PC-3 (cell line): ENCODE results near the gene PLA2G2F. TPM values are rescaled to one million over a fixed set of nuclear protein-coding genes. Genes with fewer than 3 reads are reported as not detected.

Experiments
- ATAC-seq: fragments of 200-7000 bp; cut with Tn5 transposase; 2 replicates; pipeline ENCODE4 v1.9.1; 2020; ENCODE audit warnings: mild to moderate bottlenecking, moderate library complexity
- BruUV-seq: library from RNA; stranded (reverse); fragments of 400-500 nt; replicated peaks from 2 replicates; lab custom pipeline; 2021; lab: Mats Ljungman, UMichigan
- CTCF ChIA-PET: fragments of 300-600 bp; sonication (Branson Sonifier 250); formaldehyde crosslinking; loops from one replicate; lab custom pipeline; 2022; ENCODE audit warnings: antibody characterized with exemption; lab: Charles Lee
- POLR2A ChIA-PET: fragments of 300-600 bp; sonication (Branson Sonifier 250); formaldehyde crosslinking; loops from one replicate; lab custom pipeline; 2022; ENCODE audit warnings: antibody characterized with exemption; ENCODE audit not compliant: unreplicated experiment; lab: Charles Lee
- DNase-seq: peaks from one replicate; pipeline ENCODE4 v3.0.0-alpha.2; 2015
- H2AFZ ChIP-seq: fragments of 300-600 bp; sonication (generic); 2 replicates; pipeline ENCODE4 v1.6.0; 2016; ENCODE audit warnings: antibody characterized with exemption, low read length
- H3F3A ChIP-seq: fragments of 300-600 bp; sonication (generic); one replicate; pipeline ENCODE4 v1.6.0; 2017; ENCODE audit warnings: antibody characterized with exemption, low read length, control low read depth, mild to moderate bottlenecking; ENCODE audit not compliant: unreplicated experiment
- H3K27ac ChIP-seq: fragments of 300-600 bp; sonication (generic); 2 replicates; pipeline ENCODE4 v1.5.1; 2016; ENCODE audit warnings: mild to moderate bottlenecking, low read length
- H3K27me3 ChIP-seq: fragments of 300-600 bp; sonication (generic); 2 replicates; pipeline ENCODE4 v1.6.1; 2016; ENCODE audit warnings: low read length, mixed read lengths
- H3K36me3 ChIP-seq: fragments of 300-600 bp; sonication (generic); 2 replicates; pipeline ENCODE4 v1.6.1; 2016; ENCODE audit warnings: low read depth, mixed run types, low read length, mixed read lengths
- H3K4me1 ChIP-seq: fragments of 300-600 bp; sonication (generic); 2 replicates; pipeline ENCODE4 v1.5.1; 2016; ENCODE audit warnings: low read length; ENCODE audit not compliant: insufficient read depth
- H3K4me2 ChIP-seq: fragments of 300-600 bp; sonication (generic); 2 replicates; pipeline ENCODE4 v1.6.0; 2016; ENCODE audit warnings: low read length
- H3K4me3 ChIP-seq: fragments of 300-600 bp; sonication (generic); 2 replicates; pipeline ENCODE4 v1.5.1; 2016; ENCODE audit warnings: mild to moderate bottlenecking, low read length, mixed read lengths
- H3K79me2 ChIP-seq: fragments of 300-600 bp; sonication (generic); 2 replicates; pipeline ENCODE4 v1.6.1; 2017; ENCODE audit warnings: low read length, mixed read lengths
- H3K9ac ChIP-seq: fragments of 300-600 bp; sonication (generic); 2 replicates; pipeline ENCODE4 v1.6.0; 2016; ENCODE audit warnings: mild to moderate bottlenecking, low read length
- H3K9me2 ChIP-seq: fragments of 300-600 bp; sonication (generic); replicated peaks from 2 replicates; pipeline ENCODE4 v1.6.1; 2016; ENCODE audit warnings: mixed run types, low read length, mixed read lengths
- H3K9me3 ChIP-seq: fragments of 300-600 bp; sonication (generic); 2 replicates; pipeline ENCODE4 v1.6.1; 2016; ENCODE audit warnings: low read length, mixed read lengths
- H4K20me1 ChIP-seq: fragments of 300-600 bp; sonication (generic); 2 replicates; pipeline ENCODE4 v1.6.1; 2016; ENCODE audit warnings: low read length, mixed read lengths
- CTCF ChIP-seq: fragments of 300-600 bp; sonication (generic); conservative IDR thresholded peaks from 2 replicates; pipeline ENCODE4 v1.5.1; 2017; ENCODE audit warnings: antibody characterized with exemption, low read depth, mild to moderate bottlenecking, low read length
- EZH2 ChIP-seq: fragments of 300-600 bp; sonication (generic); IDR thresholded peaks from one replicate; pipeline ENCODE4 v1.6.1; 2017; ENCODE audit warnings: antibody characterized with exemption, mild to moderate bottlenecking, low read length; ENCODE audit not compliant: unreplicated experiment
- EZH2phosphoT487 ChIP-seq: fragments of 300-600 bp; sonication (generic); IDR thresholded peaks from 2 replicates; pipeline ENCODE4 v1.6.1; 2018; ENCODE audit warnings: mild to moderate bottlenecking, antibody characterized with exemption, low read length, borderline replicate concordance
- intact Hi-C: fragments of 100-400 bp; cut with micrococcal nuclease; formaldehyde crosslinking; loops from 2 replicates; pipeline ENCODE4 v1.9.0; 2023
- total RNA-seq: library from RNA; depleted of rRNA; stranded (reverse); fragments of >200 nt; gene quantifications from 2 replicates; pipeline ENCODE4 v1.2.3, GENCODE V29; 2014

PLA2G2F gene
- total RNA-seq, 1 experiment from 2014 or later = 0.18 TPM

GRCh38 chr1:20184997-20185833 lies 46.1 kb downstream of the PLA2G2F start:
- H3K4me2 ChIP-seq = no peak overlapping the region
- ChIA-PET CTCF (no interaction called here), POLR2A (no interaction called here)
- no peaks in the 10 kb centered on the region for H3K9me3 ChIP-seq
- H3K9me2 ChIP-seq = no peaks in the 10 kb centered on the region
- intact Hi-C loops = no loop called here
- DNase-seq (no peak), ATAC-seq (no peak)
- no peak overlapping the region for H2AFZ ChIP-seq
- no peaks in the 10 kb centered on the region for H3K27me3 ChIP-seq
- H3K27ac ChIP-seq = no peak overlapping the region
- TF ChIP-seq EZH2phosphoT487 (no peak), EZH2 (no peak), CTCF (no peak)
- no peaks in the 10 kb centered on the region for H4K20me1 ChIP-seq
- no TSS peak for BruUV-seq
- no peak overlapping the region for H3K4me3 ChIP-seq
- H3F3A ChIP-seq = no peaks in the 10 kb centered on the region
- H3K79me2 ChIP-seq = no peaks in the 10 kb centered on the region
- H3K4me1 ChIP-seq = peaks cover 26% of the 10 kb centered on the region
- no peak overlapping the region for H3K9ac ChIP-seq
- no peaks in the 10 kb centered on the region for H3K36me3 ChIP-seq

- Histone ChIP-seq H3K4me3 (no peak within 1 kb of the TSS), H3K9me2 (no peaks in the 10 kb centered on the region), H3K9ac (no peak within 1 kb of the TSS), H3K36me3 (no peaks in the 10 kb centered on the region), H4K20me1 (no peaks in the 10 kb centered on the region), H3K4me1 (peaks cover 21% of the 10 kb centered on the region), H3K27ac (no peak within 1 kb of the TSS), H3K9me3 (no peaks in the 10 kb centered on the region), H3K79me2 (no peaks in the 10 kb centered on the region), H3K27me3 (no peaks in the 10 kb centered on the region), H3F3A (no peaks in the 10 kb centered on the region), H2AFZ (no peak within 1 kb of the TSS), H3K4me2 (no peak within 1 kb of the TSS)
- DNase-seq (no peak), ATAC-seq (no peak)
- ChIA-PET CTCF (no interaction called here), POLR2A (no interaction called here)
- no TSS peak for BruUV-seq
- intact Hi-C loops = no loop called here
- TF ChIP-seq EZH2phosphoT487 (no peak), CTCF (no peak), EZH2 (no peak)
These were observed 47.0 kb downstream of the PLA2G2F start, which contains the start of the genes PLA2G2C and UBXN10 for GRCh38 chr1:20185834-20186782. Gene PLA2G2C, minus strand, starts transcription at chr1:20186518. Its CDS starts 9,155 bp downstream, at chr1:20177363. Gene UBXN10, plus strand, starts transcription at chr1:20186096. Its CDS starts 4,466 bp downstream, at chr1:20190562.
